Prostate gland (tissue), 2 donors: ENCODE data around the gene APBA2.

Source experiments
- POLR2A ChIP-seq: fragments of 450-650 bp; IDR thresholded peaks from one replicate; pipeline ENCODE4 v1.6.1; 2016; ENCODE audit warnings: antibody characterized with exemption, mild to moderate bottlenecking
- TF ChIP-seq, protein P1 (sequence below), 4 experiments: fragments of 200-600 bp in 2 of 4; fragments of 450-650 bp in 2 of 4; sonication (generic) in 2 of 4; IDR thresholded peaks; 1 replicate in 3 of 4; 2 replicates in 1 of 4; pipeline ENCODE4 v1.5.1; 2016 to 2019; ENCODE audit warnings: antibody characterized with exemption in 4 of 4, mild to moderate bottlenecking in 2 of 4, moderate library complexity in 2 of 4

DNA sequence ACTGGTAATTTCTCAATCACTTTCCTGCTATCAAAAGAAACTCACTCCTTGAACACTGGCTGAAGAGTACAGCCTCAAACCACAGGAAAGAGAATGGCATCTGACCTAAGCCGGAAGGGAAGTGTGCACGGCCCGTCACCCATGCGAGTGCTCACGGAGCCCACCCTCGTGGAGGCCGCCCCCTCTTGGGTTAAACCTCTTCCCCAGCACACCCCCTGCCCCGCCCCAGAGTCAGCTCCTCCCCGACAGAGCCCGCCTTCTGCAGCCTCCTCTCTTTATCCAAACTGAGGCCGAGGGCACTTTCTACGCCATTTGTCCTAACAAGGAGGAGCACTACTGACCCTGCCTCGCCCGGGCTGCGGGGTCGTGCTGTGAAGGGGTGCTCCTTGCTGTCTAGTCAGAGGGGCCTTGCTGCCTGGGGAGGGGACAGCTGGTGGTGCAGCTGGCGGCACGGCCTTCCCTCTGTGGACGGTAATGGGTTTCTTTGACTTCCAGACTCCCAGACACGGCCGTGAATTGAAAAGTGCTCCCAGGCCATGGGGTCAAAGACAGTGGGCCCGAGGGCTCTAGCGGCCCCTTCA is 246.2 kb downstream of the APBA2 start:
- TF ChIP-seq, protein P1, sequence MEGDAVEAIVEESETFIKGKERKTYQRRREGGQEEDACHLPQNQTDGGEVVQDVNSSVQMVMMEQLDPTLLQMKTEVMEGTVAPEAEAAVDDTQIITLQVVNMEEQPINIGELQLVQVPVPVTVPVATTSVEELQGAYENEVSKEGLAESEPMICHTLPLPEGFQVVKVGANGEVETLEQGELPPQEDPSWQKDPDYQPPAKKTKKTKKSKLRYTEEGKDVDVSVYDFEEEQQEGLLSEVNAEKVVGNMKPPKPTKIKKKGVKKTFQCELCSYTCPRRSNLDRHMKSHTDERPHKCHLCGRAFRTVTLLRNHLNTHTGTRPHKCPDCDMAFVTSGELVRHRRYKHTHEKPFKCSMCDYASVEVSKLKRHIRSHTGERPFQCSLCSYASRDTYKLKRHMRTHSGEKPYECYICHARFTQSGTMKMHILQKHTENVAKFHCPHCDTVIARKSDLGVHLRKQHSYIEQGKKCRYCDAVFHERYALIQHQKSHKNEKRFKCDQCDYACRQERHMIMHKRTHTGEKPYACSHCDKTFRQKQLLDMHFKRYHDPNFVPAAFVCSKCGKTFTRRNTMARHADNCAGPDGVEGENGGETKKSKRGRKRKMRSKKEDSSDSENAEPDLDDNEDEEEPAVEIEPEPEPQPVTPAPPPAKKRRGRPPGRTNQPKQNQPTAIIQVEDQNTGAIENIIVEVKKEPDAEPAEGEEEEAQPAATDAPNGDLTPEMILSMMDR (IDR thresholded peaks at IDR 0.05): no peak
- no peak for TF ChIP-seq POLR2A
